CD4-positive, alpha-beta T cell (primary cell): Measurements from ENCODE around the gene FAM228A. TPM values are rescaled to one million over a fixed set of nuclear protein-coding genes. Genes with fewer than 3 reads are reported as not detected.

Source experiments
- ATAC-seq: fragments of 200-7000 bp; cut with Tn5 transposase; one replicate; pipeline ENCODE4 v1.10.0; 2022; ENCODE audit warnings: mild to moderate bottlenecking; ENCODE audit not compliant: poor library complexity
- CTCF ChIA-PET: fragments of 350-600 bp; sonication (Branson Sonifier 250); formaldehyde crosslinking; loops from one replicate; lab custom pipeline; 2021; ENCODE audit warnings: antibody characterized with exemption, inconsistent platforms; lab: Charles Lee
- POLR2A ChIA-PET: fragments of 350-600 bp; sonication (Branson Sonifier 250); formaldehyde crosslinking; loops from one replicate; lab custom pipeline; 2021; ENCODE audit warnings: antibody characterized with exemption, inconsistent platforms; lab: Charles Lee
- DNase-seq, 14 experiments: peaks; one replicate each; pipeline ENCODE4 v3.0.0-alpha.2; 2013 to 2020; ENCODE audit warnings: mixed read lengths in 2 of 14
- H3K27ac ChIP-seq, 2 donors: one replicate each; pipeline versions ENCODE4 v1.5.1 to v1.7.0; 2013; ENCODE audit warnings: low read length in 2 of 2, low read depth in 1 of 2, mild to moderate bottlenecking in 1 of 2
- H3K27me3 ChIP-seq, 2 experiments: 1 replicate in 1 of 2; 2 replicates in 1 of 2; pipeline versions ENCODE4 v1.6.1 to v1.7.0; 2013; ENCODE audit warnings: low read length in 2 of 2, control low read depth in 1 of 2, mild to moderate bottlenecking in 1 of 2, moderate library complexity in 1 of 2; ENCODE audit not compliant: insufficient read depth in 2 of 2, control insufficient read depth in 1 of 2
- H3K36me3 ChIP-seq: one replicate; pipeline ENCODE4 v1.6.1; 2013; ENCODE audit warnings: low read length, control low read depth; ENCODE audit not compliant: insufficient read depth
- H3K4me1 ChIP-seq: one replicate; pipeline ENCODE4 v1.6.1; 2013; ENCODE audit warnings: low read length, control low read depth; ENCODE audit not compliant: insufficient read depth
- H3K4me3 ChIP-seq: one replicate; pipeline ENCODE4 v1.5.1; 2013; ENCODE audit warnings: mild to moderate bottlenecking, low read length, moderate library complexity
- H3K9me3 ChIP-seq, 2 experiments: 1 replicate in 1 of 2; 2 replicates in 1 of 2; pipeline versions ENCODE4 v1.6.1 to v1.7.0; 2013; ENCODE audit warnings: low read length in 2 of 2, mild to moderate bottlenecking in 2 of 2, control low read depth in 1 of 2, moderate library complexity in 1 of 2; ENCODE audit not compliant: control insufficient read depth in 1 of 2, insufficient read depth in 1 of 2
- H3K27ac Mint-ChIP-seq: one replicate; pipeline ENCODE4 v1.8.0; 2020; ENCODE audit warnings: mixed read lengths
- H3K27me3 Mint-ChIP-seq: one replicate; pipeline ENCODE4 v1.8.0; 2021; ENCODE audit warnings: mixed read lengths
- H3K36me3 Mint-ChIP-seq: one replicate; pipeline ENCODE4 v1.8.0; 2021; ENCODE audit warnings: low read depth, mixed read lengths
- H3K4me1 Mint-ChIP-seq: one replicate; pipeline ENCODE4 v1.8.0; 2021; ENCODE audit warnings: low read depth, mixed read lengths
- H3K4me3 Mint-ChIP-seq: one replicate; pipeline ENCODE4 v1.8.0; 2020; ENCODE audit warnings: mild to moderate bottlenecking, mixed read lengths
- H3K9me3 Mint-ChIP-seq: one replicate; pipeline ENCODE4 v1.8.0; 2020; ENCODE audit warnings: mixed read lengths
- intact Hi-C, 2 experiments: fragments of 100-400 bp; cut with DNase I in 1 of 2; cut with micrococcal nuclease in 1 of 2; formaldehyde crosslinking; loops; one replicate each; pipeline versions ENCODE4 v1.15.1 to v1.9.0; 2023 to 2025; cut with DNase I, micrococcal nuclease
- total RNA-seq, 174 experiments: library from RNA in 2 of 174; stranded (reverse) in 2 of 174; gene quantifications; one replicate each; pipeline ENCODE4 v1.2.3 and lab custom pipeline; 2021 to 2026
- TF ChIP-seq, protein P1 (sequence below): fragments of 200-600 bp; IDR thresholded peaks from one replicate; pipeline ENCODE4 v1.8.0; 2022; ENCODE audit warnings: antibody characterized with exemption, mild to moderate bottlenecking

The FAM228A gene
- total RNA-seq, 2 experiments from 2014 or later = 0.20 to 0.22 TPM

DNA sequence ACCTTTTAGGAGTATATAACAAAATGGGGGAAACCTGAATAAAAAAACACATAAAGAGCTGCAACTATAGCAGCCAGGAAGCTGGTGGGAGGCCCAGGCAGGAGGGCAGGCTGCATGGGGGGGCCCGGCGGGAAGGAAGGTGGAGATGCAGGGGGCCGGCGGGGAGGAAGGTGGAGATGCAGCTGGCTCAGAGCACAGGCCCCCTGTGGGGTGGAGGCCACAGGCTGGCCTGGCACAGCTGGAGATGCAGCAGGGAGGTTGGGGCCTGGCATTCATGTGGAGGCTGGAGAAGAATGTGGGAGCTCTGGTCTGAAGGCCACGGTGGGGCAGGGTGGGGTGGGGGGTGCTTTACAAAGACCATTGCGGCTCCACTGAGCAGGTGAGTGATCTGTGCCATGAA lies 31.4 kb downstream of the FAM228A start:
- DNase-seq (no peak), ATAC-seq (no peak)
- no peaks in the 10 kb centered on the region for H3K27me3 ChIP-seq
- H3K27ac Mint-ChIP-seq = no peak overlapping the region
- intact Hi-C loops = no loop called here
- H3K4me1 Mint-ChIP-seq = no peaks in the 10 kb centered on the region
- H3K36me3 ChIP-seq = peaks cover 90% of the 10 kb centered on the region
- CTCF ChIA-PET = no interaction called here
- POLR2A ChIA-PET = interaction anchor here (0.8 kb wide), 1 partner anchor 279 kb away, joined by 3 read pairs; the partner anchor contains the start of gene ATAD2B
- H3K9me3 ChIP-seq = no peaks in the 10 kb centered on the region
- no peak overlapping the region for H3K4me3 Mint-ChIP-seq
- no peaks in the 10 kb centered on the region for H3K9me3 Mint-ChIP-seq
- peaks cover 95% of the 10 kb centered on the region for H3K36me3 Mint-ChIP-seq
- TF ChIP-seq, protein P1, sequence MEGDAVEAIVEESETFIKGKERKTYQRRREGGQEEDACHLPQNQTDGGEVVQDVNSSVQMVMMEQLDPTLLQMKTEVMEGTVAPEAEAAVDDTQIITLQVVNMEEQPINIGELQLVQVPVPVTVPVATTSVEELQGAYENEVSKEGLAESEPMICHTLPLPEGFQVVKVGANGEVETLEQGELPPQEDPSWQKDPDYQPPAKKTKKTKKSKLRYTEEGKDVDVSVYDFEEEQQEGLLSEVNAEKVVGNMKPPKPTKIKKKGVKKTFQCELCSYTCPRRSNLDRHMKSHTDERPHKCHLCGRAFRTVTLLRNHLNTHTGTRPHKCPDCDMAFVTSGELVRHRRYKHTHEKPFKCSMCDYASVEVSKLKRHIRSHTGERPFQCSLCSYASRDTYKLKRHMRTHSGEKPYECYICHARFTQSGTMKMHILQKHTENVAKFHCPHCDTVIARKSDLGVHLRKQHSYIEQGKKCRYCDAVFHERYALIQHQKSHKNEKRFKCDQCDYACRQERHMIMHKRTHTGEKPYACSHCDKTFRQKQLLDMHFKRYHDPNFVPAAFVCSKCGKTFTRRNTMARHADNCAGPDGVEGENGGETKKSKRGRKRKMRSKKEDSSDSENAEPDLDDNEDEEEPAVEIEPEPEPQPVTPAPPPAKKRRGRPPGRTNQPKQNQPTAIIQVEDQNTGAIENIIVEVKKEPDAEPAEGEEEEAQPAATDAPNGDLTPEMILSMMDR = no peak
- no peak overlapping the region for H3K27ac ChIP-seq
- H3K4me1 ChIP-seq = no peaks in the 10 kb centered on the region
- no peak overlapping the region for H3K4me3 ChIP-seq
- H3K27me3 Mint-ChIP-seq = no peaks in the 10 kb centered on the region

DNA sequence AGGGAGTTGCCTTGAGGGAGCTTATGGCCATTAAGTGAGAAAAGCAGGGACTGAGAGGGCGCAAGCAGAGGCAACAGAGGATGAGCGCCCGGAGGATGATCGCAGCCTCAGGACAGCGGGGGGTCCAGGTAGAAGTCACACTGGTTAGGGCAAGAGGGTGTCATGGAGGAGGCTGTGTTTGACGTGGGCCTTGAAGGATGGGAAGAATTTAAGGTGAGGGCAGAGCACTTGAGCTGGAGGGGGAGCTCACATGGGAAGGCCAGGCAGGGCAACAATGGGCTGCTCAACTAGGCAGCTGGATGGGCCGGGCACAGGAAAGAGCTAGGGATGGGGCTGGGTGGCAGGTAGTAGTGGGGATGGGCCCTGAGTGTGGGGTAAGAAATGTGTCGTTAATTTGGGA lies 31.9 kb downstream of the FAM228A start:
- H3K27ac Mint-ChIP-seq = no peak overlapping the region
- H3K27me3 Mint-ChIP-seq = no peaks in the 10 kb centered on the region
- no peak overlapping the region for H3K4me3 Mint-ChIP-seq
- POLR2A ChIA-PET = interaction anchor here (0.8 kb wide), 1 partner anchor 280 kb away, joined by 3 read pairs; the partner anchor contains the start of gene ATAD2B
- H3K9me3 Mint-ChIP-seq = no peaks in the 10 kb centered on the region
- TF ChIP-seq, protein P1 = no peak
- no peaks in the 10 kb centered on the region for H3K4me1 Mint-ChIP-seq
- no peak overlapping the region for H3K4me3 ChIP-seq
- DNase-seq = no peak
- CTCF ChIA-PET = no interaction called here
- no peak for ATAC-seq
- H3K27ac ChIP-seq = no peak overlapping the region
- H3K4me1 ChIP-seq = no peaks in the 10 kb centered on the region
- H3K9me3 ChIP-seq = no peaks in the 10 kb centered on the region
- intact Hi-C loops = no loop called here
- no peaks in the 10 kb centered on the region for H3K27me3 ChIP-seq
- peaks cover 89% of the 10 kb centered on the region for H3K36me3 ChIP-seq
- H3K36me3 Mint-ChIP-seq = peaks cover 95% of the 10 kb centered on the region

- Mint-ChIP-seq H3K36me3 (peaks cover 97% of the 10 kb centered on the region), H3K27me3 (no peaks in the 10 kb centered on the region), H3K4me3 (no peak overlapping the region), H3K27ac (no peak overlapping the region), H3K9me3 (no peaks in the 10 kb centered on the region), H3K4me1 (no peaks in the 10 kb centered on the region)
- POLR2A ChIA-PET = no interaction called here
- ATAC-seq = no peak
- Histone ChIP-seq H3K36me3 (peaks cover 94% of the 10 kb centered on the region), H3K27ac (no peak overlapping the region), H3K4me3 (no peak overlapping the region), H3K9me3 (no peaks in the 10 kb centered on the region), H3K4me1 (no peaks in the 10 kb centered on the region), H3K27me3 (no peaks in the 10 kb centered on the region)
- no peak for DNase-seq
- CTCF ChIA-PET = no interaction called here
- intact Hi-C loops = no loop called here
- TF ChIP-seq, protein P1 = no peak
Observed at GRCh38 chr2:24207359-24207758, 32.5 kb downstream of the FAM228A start.
